PC-9 (cell line): Measurements from ENCODE around the gene RALGPS2. TPM values are rescaled to one million over a fixed set of nuclear protein-coding genes. Genes with fewer than 3 reads are reported as not detected.

Experiments
- BruUV-seq: library from RNA; stranded (reverse); fragments of 400-500 nt; replicated peaks from 2 replicates; lab custom pipeline; 2021; lab: Mats Ljungman, UMichigan
- CTCF ChIA-PET: fragments of 300-600 bp; sonication (Branson Sonifier 250); formaldehyde crosslinking; loops from one replicate; lab custom pipeline; 2022; ENCODE audit warnings: antibody characterized with exemption; lab: Charles Lee
- POLR2A ChIA-PET: fragments of 300-600 bp; sonication (Branson Sonifier 250); formaldehyde crosslinking; loops from one replicate; lab custom pipeline; 2022; ENCODE audit warnings: antibody characterized with exemption; ENCODE audit not compliant: unreplicated experiment; lab: Charles Lee
- DNase-seq, 2 experiments: peaks; one replicate each; pipeline versions ENCODE4 v3.0.0 to v3.0.0-alpha.2; 2015 to 2022; ENCODE audit warnings: mixed read lengths in 1 of 2
- H2AFZ ChIP-seq: fragments of 200-600 bp; sonication (generic); 2 replicates; pipeline ENCODE4 v1.8.1; 2017; ENCODE audit warnings: antibody characterized with exemption
- H3F3A ChIP-seq: fragments of 200-600 bp; sonication (generic); 2 replicates; pipeline ENCODE4 v1.8.1; 2017; ENCODE audit warnings: antibody characterized with exemption, mild to moderate bottlenecking, low read depth; ENCODE audit not compliant: insufficient read depth
- H3K27ac ChIP-seq: fragments of 200-600 bp; sonication (generic); 2 replicates; pipeline ENCODE4 v1.6.1; 2016; ENCODE audit warnings: mixed run types
- H3K27me3 ChIP-seq: fragments of 200-600 bp; sonication (generic); 2 replicates; pipeline ENCODE4 v1.6.1; 2016; ENCODE audit warnings: low read depth, mixed run types; ENCODE audit not compliant: insufficient read depth
- H3K36me3 ChIP-seq: fragments of 200-600 bp; sonication (generic); 2 replicates; pipeline ENCODE4 v1.6.1; 2016; ENCODE audit warnings: low read depth, mixed run types
- H3K4me1 ChIP-seq: fragments of 200-600 bp; sonication (generic); replicated peaks from 2 replicates; pipeline ENCODE4 v1.6.1; 2016; ENCODE audit warnings: mixed run types; ENCODE audit not compliant: insufficient read depth
- H3K4me2 ChIP-seq: fragments of 200-600 bp; sonication (generic); 2 replicates; pipeline ENCODE4 v1.6.1; 2017; ENCODE audit warnings: mixed run types
- H3K4me3 ChIP-seq: fragments of 200-600 bp; sonication (generic); 2 replicates; pipeline ENCODE4 v1.6.1; 2016; ENCODE audit warnings: mixed run types
- H3K79me2 ChIP-seq: fragments of 200-600 bp; sonication (generic); 2 replicates; pipeline ENCODE4 v1.6.1; 2017; ENCODE audit warnings: low read depth, mixed run types
- H3K9me2 ChIP-seq: fragments of 200-600 bp; sonication (generic); 2 replicates; pipeline ENCODE4 v1.8.1; 2017; ENCODE audit warnings: mild to moderate bottlenecking; ENCODE audit not compliant: insufficient read depth
- H3K9me3 ChIP-seq: fragments of 200-600 bp; sonication (generic); 2 replicates; pipeline ENCODE4 v1.8.1; 2016; ENCODE audit warnings: low read depth; ENCODE audit not compliant: insufficient read depth
- H4K20me1 ChIP-seq: fragments of 200-600 bp; sonication (generic); 2 replicates; pipeline ENCODE4 v1.8.1; 2017; ENCODE audit not compliant: insufficient read depth
- CTCF ChIP-seq: fragments of 200-600 bp; sonication (generic); conservative IDR thresholded peaks from 2 replicates; pipeline ENCODE4 v1.6.1; 2017; ENCODE audit warnings: mixed run types, antibody characterized with exemption, mild to moderate bottlenecking, moderate library complexity
- EZH2 ChIP-seq: fragments of 200-600 bp; sonication (generic); IDR thresholded peaks from 2 replicates; pipeline ENCODE4 v1.8.0; 2017; ENCODE audit warnings: antibody characterized with exemption, low read depth
- intact Hi-C: fragments of 100-400 bp; cut with micrococcal nuclease; formaldehyde crosslinking; loops from one replicate; pipeline ENCODE4 v1.10.0; 2022; ENCODE audit not compliant: unreplicated experiment
- total RNA-seq: library from RNA; stranded (reverse); gene quantifications from 2 replicates; pipeline ENCODE4 v1.2.3, GENCODE V29; 2021

The RALGPS2 gene
- total RNA-seq, 1 experiment from 2014 or later, result 62.4 TPM

GRCh38 chr1:178740491-178740890 is 15.4 kb downstream of the RALGPS2 start:
- no TSS peak for BruUV-seq
- POLR2A ChIA-PET, result no interaction called here
- no peak for DNase-seq
- H3K9me3 ChIP-seq, result no peaks in the 10 kb centered on the region
- no peak overlapping the region for H3K27ac ChIP-seq
- H3K27me3 ChIP-seq, result no peaks in the 10 kb centered on the region
- TF ChIP-seq CTCF (no peak), EZH2 (no peak)
- intact Hi-C loops, result no loop called here
- H3K4me1 ChIP-seq, result no peaks in the 10 kb centered on the region
- H4K20me1 ChIP-seq, result no peaks in the 10 kb centered on the region
- H2AFZ ChIP-seq, result no peak overlapping the region
- no peak overlapping the region for H3K4me3 ChIP-seq
- H3K9me2 ChIP-seq, result no peaks in the 10 kb centered on the region
- peaks cover 58% of the 10 kb centered on the region for H3K36me3 ChIP-seq
- peaks cover 24% of the 10 kb centered on the region; the same call in 1 of the 2 replicates for H3K79me2 ChIP-seq
- CTCF ChIA-PET, result no interaction called here
- H3K4me2 ChIP-seq, result no peak overlapping the region
- H3F3A ChIP-seq, result peaks cover 6% of the 10 kb centered on the region; the same call in 1 of the 2 replicates

DNA sequence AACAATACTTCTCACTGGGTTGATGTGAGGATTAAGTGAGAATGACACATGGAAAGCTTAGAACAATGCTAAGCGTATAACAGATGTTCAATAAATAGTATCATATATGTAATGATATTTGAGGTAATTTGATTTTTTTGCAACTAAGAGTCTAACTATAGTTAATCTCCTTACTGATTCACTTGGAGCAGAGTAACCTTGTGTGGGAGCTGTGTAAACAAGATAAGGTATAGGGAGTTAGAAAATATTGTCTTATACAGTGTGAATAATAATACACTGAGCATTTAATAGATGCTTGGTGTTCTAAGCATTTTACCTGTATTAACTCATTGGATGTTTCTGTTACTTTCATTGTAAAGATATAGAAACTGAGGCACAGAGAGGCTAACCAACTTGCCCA is 15.9 kb downstream of the RALGPS2 start:
- no peak overlapping the region for H3K27ac ChIP-seq
- no peaks in the 10 kb centered on the region for H3K27me3 ChIP-seq
- H3K36me3 ChIP-seq, result peaks cover 59% of the 10 kb centered on the region
- no TSS peak for BruUV-seq
- intact Hi-C loops, result no loop called here
- no peaks in the 10 kb centered on the region for H3K9me3 ChIP-seq
- H3K9me2 ChIP-seq, result no peaks in the 10 kb centered on the region
- TF ChIP-seq EZH2, result no peak
- no peak for TF ChIP-seq CTCF
- H3K4me2 ChIP-seq, result no peak overlapping the region
- peaks cover 6% of the 10 kb centered on the region; the same call in 1 of the 2 replicates for H3F3A ChIP-seq
- DNase-seq, result no peak
- H3K4me1 ChIP-seq, result no peaks in the 10 kb centered on the region
- H3K79me2 ChIP-seq, result peaks cover 20% of the 10 kb centered on the region; the same call in 1 of the 2 replicates
- H2AFZ ChIP-seq, result no peak overlapping the region
- no peaks in the 10 kb centered on the region for H4K20me1 ChIP-seq
- H3K4me3 ChIP-seq, result no peak overlapping the region
- CTCF ChIA-PET, result no interaction called here
- POLR2A ChIA-PET, result no interaction called here

DNA sequence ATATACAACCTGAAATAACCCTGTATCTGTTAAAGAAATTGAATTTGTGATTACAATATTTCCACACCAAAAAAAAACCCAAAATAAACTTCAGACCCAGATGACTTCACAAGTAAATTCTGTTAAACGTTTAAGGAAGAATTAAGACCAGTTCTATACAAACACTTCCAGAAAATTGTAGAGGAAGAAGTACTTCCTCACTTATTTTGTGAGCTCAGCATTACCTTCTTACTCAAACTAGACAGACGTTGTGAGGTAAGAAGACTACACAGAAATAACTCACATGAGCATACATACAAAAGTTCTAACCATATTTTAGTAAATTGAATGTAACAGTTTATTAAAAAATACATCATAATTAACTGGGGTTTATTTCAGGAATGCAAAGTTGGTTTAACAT is 18.8 kb downstream of the RALGPS2 start:
- Histone ChIP-seq H3K27ac (no peak overlapping the region), H3K4me1 (no peaks in the 10 kb centered on the region), H2AFZ (no peak overlapping the region), H3K79me2 (peaks cover 16% of the 10 kb centered on the region; the same call in 1 of the 2 replicates), H3K4me3 (no peak overlapping the region), H4K20me1 (no peaks in the 10 kb centered on the region), H3K4me2 (no peak overlapping the region), H3K27me3 (no peaks in the 10 kb centered on the region), H3K36me3 (peaks cover 58% of the 10 kb centered on the region), H3K9me2 (no peaks in the 10 kb centered on the region), H3K9me3 (no peaks in the 10 kb centered on the region), H3F3A (0 out of 2 replicates have a peak, but pooled peaks cover 6% of the 10 kb centered on the region)
- TF ChIP-seq EZH2, result no peak
- TF ChIP-seq CTCF, result no peak
- intact Hi-C loops, result no loop called here
- BruUV-seq, result no TSS peak
- no peak for DNase-seq
- CTCF ChIA-PET, result interaction anchor here (0.6 kb wide), 1 partner anchor 1071 kb away, joined by 9 read pairs; no protein-coding TSS in a partner anchor
- POLR2A ChIA-PET, result no interaction called here
